HuH-7 (cell line): ENCODE measurements around the gene SSTR5.

ENCODE experiments used
- DNase-seq: peaks from one replicate; pipeline ENCODE4 v3.0.0; 2011; ENCODE audit warnings: low spot score

SSTR5 gene

GRCh38 chr16:1055557-1055924 is 17.0 kb upstream of the SSTR5 start:
- DNase-seq, result no peak

- no peak for DNase-seq
These were observed 16.4 kb upstream of the SSTR5 start for GRCh38 chr16:1056196-1056595.

- peak; percentile 73 for DNase-seq
These were observed 15.2 kb upstream of the SSTR5 start for GRCh38 chr16:1057252-1057932.

- DNase-seq, result no peak
These were observed 14.3 kb upstream of the SSTR5 start for GRCh38 chr16:1058216-1058615.

GRCh38 chr16:1059310-1059709 is 13.2 kb upstream of the SSTR5 start:
- no peak for DNase-seq

- DNase-seq, result no peak
These were observed 11.9 kb upstream of the SSTR5 start for GRCh38 chr16:1060416-1061340.

GRCh38 chr16:1061769-1062505 is 10.6 kb upstream of the SSTR5 start:
- DNase-seq, result no peak

- no peak for DNase-seq
These were observed 9.7 kb upstream of the SSTR5 start for GRCh38 chr16:1062895-1063294.

GRCh38 chr16:1063728-1064127 is 8.8 kb upstream of the SSTR5 start:
- no peak for DNase-seq

- no peak for DNase-seq
These were observed 6.9 kb upstream of the SSTR5 start for GRCh38 chr16:1065469-1066128.

GRCh38 chr16:1066584-1067172 is 5.9 kb upstream of the SSTR5 start:
- no peak for DNase-seq

- no peak for DNase-seq
These were observed 4.9 kb upstream of the SSTR5 start for GRCh38 chr16:1067629-1068028.

GRCh38 chr16:1068451-1068850 is 4.1 kb upstream of the SSTR5 start:
- no peak for DNase-seq

- no peak for DNase-seq
These were observed 3.4 kb upstream of the SSTR5 start for GRCh38 chr16:1069154-1069553.

- DNase-seq, result no peak
These were observed 2.3 kb upstream of the SSTR5 start for GRCh38 chr16:1070084-1070863.

- no peak for DNase-seq
These were observed 1.6 kb upstream of the SSTR5 start for GRCh38 chr16:1070864-1071408.

GRCh38 chr16:1071561-1072225 is 854 bp upstream of the SSTR5 start:
- DNase-seq, result no peak

GRCh38 chr16:1073262-1073558 is 663 bp downstream of the SSTR5 start:
- DNase-seq, result no peak

GRCh38 chr16:1073566-1074378 is 1.2 kb downstream of the SSTR5 start:
- peak; percentile 35 for DNase-seq

GRCh38 chr16:1074379-1074649 is 1.8 kb downstream of the SSTR5 start:
- DNase-seq, result no peak
